Right renal cortex interstitium (tissue), 3 donors: ENCODE data around the gene MAF. TPM values are rescaled to one million over a fixed set of nuclear protein-coding genes. Genes with fewer than 3 reads are reported as not detected.

Experiments used
- DNase-seq, 3 donors: peaks; one replicate each; pipeline ENCODE4 v3.0.0-alpha.2; 2013; ENCODE audit warnings: low read depth in 3 of 3, low spot score in 2 of 3
- polyA plus RNA-seq, 3 donors: library from polyadenylated mRNA; unstranded; fragments of 120-200 nt; gene quantifications; one replicate each; pipeline ENCODE4 v1.2.1, GENCODE V29; 2013; ENCODE audit not compliant: insufficient read length in 3 of 3

Gene MAF
- polyA plus RNA-seq, 3 donors: 38.2 to 47.0 (median 44.6) TPM

DNA sequence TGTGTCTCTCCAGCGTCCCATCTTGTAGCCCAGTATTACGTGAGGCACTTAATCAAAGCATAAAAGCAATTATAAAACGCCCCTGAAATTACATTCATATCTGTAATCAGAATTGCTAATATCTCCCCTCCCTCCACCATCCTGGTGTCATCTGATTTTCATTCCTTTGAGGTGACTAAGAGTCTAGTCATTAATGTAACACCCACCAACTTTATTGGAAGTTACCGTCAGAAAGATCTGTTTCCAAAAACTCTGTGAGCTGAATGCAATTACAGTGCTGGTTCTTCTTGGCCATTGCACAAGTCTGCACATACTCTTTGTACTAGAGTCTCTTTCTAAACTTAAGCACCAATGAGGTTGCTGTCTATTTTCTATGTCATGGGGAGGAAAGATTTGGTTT, 12.5 kb upstream of the MAF start:
- DNase-seq: no peak

DNA sequence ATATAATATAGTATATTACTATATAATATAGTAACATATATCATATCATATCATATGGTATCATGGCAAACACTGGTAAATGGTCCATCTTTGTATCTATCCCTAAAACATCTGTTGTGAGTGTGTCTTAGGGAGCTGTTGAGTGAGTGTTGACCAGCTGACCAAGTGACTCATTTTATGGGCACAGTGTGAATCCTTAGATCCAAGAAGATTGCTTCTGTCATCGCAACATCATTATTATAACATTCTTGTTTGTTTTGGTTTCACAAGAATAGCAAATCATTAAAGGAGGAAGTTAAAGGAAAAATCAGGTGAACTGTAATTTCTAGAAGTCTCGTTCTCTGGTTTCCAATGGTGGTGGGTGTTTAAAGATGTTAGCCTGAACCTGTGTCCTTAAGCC, 11.7 kb upstream of the MAF start:
- DNase-seq: no peak

DNA sequence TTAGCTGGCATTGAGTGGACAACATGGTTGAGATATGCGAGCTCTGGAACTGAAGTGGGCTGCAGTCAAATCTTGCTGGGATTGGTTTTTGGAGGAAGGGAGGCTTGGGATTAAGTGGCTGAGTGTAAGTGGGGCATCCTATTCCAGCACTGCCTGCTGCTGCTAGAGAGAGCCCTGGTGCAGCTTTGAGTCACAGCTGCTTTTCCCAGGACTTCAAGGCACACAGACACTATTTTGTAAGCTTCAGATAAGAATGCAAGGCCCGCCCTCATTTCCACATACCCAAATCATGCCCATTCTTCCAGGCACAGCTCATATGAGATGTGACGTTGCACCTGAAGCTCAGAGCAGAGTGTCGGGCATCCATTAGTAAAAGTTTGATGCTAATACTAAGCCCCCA, 10.2 kb upstream of the MAF start:
- DNase-seq: no peak

DNA sequence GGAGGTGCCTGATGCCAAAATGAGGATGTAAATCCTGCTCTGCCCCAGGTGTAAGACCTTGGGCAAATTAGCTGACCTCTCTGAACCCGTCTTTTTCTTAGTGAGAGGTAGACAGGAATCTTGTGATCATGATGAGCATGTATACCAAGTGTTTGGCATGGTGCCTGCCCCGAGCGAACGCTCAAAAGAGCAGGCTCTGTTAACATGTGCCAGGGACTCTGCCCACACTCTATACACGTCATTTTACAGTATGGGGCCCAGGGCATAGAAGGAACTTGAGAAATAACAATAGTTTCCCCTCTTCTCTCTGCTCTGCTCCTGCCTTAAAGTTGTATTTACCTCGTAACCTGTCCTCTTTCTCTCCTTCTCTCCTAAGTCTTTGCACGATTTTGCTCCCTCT, 9.3 kb upstream of the MAF start:
- DNase-seq: no peak

DNA sequence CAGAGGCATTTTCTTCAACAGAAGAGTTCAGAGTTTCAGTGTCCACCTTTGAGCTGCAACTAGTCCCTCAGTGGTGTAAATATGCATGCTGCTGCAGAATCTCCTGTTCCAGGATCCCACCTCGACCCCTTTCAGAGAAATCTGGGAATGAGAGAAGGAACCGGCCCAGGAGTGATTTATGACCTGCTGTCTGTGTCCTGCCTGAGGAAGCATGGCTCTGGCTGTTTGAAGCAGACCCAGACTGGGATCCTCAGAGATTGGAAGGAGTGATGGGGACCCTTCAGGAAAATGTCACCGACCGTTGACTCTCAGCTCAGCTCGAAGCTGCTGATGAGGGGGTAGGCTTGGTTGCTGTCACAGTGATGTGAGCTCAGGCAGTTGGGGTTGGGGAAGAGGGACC, 8.4 kb upstream of the MAF start:
- DNase-seq: no peak

DNA sequence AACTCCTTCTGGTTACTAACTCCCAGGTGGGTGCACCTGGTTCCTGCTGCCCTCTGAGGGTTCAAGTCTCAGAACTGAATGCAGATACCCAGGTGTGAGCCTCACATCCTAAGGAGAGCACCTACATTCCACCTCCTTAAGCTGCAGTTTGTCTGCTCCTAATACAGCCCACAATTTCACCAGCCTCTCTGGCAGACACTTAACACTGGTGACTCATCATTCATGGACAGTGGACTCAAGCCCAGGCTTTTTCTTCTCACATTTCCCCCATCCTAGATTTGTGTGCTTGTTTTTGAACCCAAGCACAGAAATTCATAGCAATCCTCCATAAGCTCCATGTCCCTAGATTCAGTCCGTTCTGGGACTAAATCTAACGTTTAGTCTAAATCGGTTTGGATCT, 7.0 kb upstream of the MAF start:
- no peak for DNase-seq

DNA sequence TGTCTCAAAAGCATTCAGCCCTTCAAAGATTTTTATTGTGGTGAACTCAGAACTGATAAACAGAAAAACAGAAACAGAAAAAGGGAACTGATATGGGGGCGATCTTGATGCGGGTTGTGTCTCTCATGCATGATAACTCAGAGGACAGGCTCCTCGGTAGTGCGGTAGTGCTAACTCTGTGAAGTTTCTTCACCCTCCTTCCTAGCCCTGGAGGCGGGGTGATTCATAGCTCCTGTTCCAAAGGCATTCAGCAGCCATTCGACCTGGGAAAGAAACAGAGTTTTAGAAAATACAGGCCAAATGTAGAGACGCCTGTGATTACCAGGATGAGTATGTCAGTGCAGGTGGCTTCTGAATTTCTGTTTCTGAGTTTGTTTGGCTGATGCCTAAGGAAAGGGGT, 5.5 kb upstream of the MAF start:
- no peak for DNase-seq

DNA sequence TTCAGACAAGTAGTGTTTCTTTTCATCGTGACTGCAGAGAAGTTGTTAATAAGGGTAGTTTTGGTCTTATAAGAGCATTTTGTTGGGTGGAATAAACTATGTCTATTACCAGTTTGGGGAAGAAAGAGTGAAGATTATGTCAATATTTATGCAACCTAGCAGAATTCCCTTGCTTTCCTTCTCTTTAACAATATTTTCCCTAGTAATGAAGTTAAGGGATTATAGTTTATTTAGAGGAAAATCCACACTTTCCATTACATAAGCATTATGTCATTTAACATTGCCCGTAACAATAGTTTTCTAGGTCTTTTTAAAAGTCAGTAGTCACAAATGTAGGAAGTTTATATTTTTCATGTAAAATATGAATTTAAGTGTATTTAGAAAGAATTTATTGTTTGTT, 2.5 kb upstream of the MAF start:
- no peak for DNase-seq

DNA sequence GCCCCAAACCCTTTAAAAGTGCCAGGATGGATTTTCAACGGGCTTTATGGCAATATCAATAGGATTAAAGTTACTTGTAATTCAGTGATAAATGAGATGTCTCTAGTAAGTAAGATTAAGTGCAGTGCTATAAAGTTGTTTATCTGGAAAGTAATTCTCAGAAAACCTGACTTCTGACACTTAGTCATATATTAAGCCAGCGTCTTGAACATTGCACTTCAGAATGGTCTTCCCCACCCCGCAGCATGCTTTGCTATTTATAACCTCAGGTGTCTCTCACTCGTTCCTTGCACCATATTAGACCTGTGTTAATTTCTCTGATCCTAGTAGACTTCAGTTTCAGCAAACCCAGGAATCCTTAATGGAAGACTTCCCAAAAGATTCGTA, 2.1 kb upstream of the MAF start:
- no peak for DNase-seq

DNA sequence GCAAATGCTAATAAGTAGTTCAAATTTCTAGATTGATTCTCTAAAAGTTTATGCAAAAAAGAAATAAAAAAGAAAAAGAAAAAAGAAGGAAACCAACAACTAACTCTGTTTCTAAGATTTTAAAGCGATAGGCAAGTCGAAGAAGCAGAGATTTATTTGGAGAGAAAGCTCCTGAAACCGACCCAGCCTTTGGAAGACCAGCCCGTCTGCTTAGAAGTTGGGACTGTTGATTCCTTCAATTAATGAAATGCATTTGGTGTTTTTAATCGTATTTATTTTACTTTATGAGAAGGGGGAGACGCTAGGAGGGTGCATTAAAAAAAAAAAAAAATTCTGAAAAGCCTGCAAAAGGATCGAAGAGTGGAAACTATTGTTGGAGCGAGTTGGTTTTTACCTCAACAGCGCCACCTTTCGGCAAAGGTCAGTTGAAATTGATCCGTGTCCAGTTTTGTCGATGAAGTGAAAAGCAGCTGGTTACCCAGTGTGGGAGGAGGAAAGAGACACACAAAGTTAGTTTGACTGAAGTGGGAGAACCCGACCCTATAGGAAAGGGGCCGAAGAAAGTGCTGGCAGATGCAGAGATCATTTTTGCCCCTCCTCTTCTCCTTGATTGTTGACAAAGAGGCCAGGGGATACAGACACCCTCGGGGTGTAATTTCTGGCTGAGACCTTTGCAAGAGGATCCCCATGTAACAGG, 1.5 kb upstream of the MAF start:
- DNase-seq: peak; percentile 86 to 90 (median 90)

DNA sequence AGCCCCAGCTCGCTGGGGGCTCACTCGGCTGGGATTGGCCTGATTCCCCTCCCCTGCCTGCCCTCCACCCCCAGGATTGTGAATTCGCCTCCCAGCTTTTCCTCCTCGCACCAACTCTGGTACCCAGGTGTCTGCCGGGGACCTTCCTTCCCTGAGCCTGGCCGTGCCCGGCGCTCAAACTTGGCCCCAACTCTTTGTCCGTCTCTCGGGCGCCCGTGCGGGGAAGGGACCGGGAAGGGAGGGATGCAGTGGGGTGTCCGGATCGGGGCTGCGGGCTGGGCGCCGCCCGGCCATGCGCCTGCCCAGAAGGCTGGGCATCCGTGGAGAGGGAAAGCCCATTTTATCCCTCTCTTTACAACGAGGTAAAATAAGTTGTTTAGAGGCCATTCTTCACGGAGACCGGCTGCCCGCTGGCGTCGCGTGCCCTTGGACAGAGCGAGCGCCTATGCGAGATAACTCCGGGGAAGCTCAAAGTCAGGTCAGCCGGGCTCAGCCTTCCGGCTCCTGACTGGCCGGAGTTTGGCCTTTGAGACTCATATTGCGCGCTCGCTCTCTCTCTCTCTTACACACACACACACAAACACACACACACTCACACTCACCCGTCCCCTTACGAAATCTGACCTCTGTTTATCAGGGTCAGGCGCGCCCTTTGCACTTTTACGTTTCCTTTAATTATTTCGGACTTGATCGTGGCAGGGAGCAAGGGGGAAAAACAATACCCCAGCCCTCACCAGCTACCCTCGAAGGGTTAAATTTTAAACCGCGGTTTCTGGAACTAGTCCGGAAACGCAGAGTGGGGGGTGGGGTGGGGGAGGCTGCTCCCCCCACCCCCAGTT, 774 bp upstream of the MAF start:
- DNase-seq: no peak

DNA sequence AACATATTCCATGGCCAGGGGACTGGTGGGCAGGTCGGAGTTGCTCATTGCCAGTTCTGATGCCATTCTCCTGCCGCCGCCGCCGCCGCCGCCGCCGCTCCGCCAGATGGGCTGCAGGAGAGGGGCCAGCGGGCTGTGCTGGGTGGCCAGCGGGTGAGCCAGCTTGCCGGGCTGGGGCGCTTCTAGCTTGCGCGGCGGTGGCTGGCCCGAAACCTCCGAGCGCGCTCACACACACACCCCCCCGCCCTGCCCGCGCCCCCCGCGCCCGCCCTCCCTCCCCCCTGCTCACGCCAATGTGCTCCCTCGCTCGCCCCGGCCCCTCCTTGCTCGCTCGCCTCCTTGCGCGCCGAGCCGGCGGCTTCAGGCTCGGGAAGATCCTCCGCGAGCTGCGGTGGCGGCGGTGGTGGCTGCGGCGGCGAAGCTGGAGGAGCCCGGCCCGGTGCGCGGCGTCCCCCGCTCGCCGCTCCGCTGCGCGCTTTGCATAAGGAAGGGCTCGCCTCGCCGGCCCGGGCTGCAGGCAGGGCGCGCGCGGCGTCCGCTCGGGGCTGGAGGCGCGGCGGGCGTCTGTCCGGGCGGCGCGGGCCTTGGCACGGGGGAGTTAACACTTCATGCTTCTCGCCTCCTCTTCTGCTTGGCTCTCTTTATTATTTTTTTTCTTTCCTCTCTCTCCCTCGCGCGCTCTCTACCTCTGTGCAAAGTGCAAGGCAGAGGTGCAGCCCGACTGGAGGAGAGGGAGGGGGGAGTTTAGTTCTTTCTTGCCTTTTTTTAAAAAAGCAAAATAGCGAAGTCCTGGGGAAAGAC, 500 bp downstream of the MAF start:
- DNase-seq: no peak

DNA sequence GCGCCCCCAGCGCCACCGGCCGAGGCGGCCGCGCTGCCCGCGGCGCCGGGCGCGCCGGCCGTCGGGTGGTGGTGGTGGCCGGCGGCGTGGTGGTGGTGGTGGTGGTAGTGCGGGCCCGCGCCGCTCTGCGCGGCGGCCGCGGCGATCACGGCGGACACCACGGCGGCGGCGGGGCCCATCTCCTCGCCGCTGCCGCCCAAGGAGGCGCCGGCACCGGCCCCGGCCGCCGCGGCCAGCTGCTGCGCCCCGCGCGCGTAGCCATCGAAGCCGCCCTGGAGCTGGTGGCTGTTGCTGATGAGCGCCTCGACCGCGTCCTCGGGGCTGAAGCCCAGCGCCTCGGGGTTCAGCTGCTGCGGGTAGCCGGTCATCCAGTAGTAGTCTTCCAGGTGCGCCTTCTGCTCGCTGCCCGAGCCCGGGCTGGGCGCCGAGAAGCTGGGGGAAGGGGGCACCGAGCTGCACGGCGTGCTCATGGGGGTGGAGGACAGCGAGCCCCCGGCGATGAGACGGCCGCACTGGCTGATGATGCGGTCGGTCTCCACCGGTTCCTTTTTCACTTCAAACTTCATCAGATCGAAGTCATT, 1.2 kb downstream of the MAF start:
- DNase-seq: no peak

DNA sequence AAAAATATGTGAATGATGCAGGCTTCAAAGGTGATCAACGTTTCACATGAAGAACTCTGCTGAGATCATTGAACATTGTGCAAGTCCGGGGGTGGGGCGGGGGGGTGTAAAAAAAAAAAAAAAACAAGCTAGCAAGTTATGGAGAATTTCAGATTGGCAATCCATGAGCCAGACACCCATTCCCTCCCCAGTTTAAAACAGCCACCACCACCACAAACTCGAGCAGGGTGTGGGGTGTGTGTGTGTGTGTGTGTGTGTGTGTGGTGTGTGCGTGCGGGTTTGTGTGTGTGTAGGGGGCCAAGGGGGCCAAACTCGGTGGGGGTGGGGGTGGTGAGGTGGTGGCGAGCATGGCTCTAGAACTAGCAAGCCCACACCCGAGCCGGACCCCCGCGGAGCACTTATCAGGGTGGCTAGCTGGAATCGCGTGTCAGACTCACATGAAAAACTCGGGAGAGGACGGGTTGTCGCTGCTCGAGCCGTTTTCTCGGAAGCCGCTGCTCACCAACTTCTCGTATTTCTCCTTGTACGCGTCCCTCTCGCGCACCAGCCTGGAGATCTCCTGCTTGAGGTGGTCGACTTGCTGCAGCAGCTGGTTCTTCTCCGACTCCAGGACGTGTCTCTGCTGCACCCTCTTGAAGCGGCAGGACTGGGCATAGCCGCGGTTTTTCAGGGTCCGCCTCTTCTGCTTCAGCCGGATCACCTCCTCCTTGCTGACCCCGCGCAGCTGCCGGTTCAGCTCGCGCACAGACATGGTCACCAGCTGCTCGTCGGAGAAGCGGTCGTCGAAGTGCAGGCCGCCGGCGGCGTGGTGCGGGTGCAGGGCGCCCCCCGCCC, 2.0 kb downstream of the MAF start:
- DNase-seq: no peak

DNA sequence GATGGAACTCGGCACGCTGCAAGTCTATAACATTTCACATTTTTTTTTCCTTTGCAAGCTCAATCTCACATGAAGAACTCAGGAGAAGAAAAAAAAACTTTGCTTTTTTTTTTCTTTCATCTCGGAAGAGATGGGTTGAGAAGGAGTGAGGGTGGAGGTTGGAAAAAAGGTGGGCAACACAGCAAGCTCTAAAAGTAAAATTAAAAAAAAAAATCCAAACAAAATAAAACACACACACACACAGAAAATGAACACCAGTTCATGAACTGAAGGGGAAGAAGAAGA, 2.5 kb downstream of the MAF start:
- no peak for DNase-seq

DNA sequence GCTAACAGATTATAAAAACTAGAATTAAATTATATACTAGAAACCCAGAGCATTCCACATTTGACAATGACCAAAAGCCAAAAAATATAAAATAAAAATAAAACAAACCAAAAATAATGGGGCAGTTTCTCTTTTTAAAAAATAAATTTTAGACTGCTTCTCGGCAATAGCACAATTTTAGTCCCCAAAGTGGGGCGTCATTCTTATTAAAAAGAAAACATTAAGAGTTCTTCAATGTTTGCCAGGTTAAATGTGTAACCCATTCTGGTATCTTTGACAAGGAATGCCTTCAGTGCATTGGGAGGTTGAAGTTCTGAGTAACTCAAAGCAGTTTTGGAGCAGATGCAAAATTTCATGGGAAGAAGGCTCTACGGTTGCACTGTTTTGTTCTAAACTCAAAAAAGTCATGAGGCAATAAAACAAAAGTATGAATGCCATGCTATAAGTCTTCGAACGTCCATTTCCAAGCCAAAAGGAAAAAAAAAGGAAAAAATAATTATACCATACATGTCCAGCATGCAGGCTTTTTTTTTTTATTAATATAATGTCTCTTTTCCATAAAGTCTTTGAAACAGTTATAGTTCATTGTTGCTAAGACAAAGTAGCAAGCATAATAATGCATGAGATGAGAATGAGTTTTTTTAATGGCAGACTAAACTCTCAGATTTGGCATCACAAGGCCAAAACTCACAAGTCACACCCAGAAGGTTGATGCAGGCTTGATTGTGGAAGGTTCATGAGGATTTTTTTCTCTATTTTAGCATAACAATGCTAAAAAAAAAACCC, 3.1 kb downstream of the MAF start:
- DNase-seq: no peak

DNA sequence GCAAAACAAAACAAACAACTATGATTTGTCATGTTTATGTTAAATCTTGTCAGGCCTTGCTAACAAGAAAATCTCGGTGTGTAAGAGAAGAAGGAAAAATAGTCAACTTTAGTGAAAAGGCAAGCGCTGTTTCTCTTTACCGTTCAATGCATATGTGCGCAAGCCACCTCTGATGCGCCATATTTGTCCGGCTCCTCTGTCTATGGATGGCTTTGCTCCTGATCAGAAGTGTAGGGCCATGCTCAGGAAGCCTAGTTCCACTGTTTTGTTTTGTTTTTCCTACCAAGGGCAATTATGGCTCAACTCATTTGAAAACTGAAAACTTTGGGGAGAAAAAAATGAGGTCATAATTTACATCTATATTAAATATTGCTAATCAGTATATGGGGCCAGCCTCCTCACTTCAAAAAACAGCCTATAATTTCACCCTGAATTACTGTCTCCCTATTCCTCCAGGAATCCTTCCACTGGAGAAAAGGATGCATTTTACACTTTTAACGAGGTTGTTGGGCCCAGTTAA, 4.5 kb downstream of the MAF start:
- no peak for DNase-seq

DNA sequence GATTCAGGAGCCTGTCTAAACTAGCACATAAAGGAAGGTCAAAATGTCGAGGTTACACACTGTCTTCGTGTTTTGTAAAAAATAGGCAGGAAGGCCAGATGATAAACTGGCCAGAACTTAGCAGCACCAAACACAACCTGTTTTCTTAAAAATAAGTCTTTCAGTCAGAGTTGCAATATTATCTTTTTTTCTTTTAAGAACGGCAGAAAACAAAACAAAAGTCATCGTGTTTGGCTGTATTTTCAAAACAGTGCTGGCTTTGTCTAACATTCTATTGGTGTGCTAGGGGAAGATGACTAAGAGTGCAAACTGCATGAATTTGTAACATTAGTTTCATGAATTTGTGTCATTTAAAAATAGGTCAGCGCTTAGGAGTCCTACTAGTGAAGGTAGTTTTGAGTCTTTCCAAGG, 5.3 kb downstream of the MAF start:
- DNase-seq: no peak

DNA sequence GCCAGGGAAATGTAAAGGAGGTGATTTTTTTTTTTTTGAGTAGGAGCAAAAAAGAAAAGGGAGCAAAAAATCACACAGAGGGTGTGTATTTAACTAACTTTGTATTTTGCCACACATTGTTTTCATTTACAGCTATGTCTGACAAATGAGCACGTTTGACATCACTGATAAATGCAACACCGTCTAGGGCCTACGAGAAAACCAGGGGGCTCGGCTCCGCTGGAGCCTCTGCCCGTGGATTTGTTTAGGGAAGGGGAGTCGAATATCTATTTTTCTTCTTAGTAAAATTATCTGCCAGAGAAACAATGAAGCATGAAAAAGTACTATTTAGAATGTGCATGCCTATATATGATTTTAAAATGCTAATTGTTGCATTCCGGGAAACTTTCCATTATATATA, 6.8 kb downstream of the MAF start:
- no peak for DNase-seq
